ENCODE results near the gene PLEKHN1.
A peak's percentile ranks its signal among the peaks of the same experiment; 100 is the strongest.

Gene PLEKHN1

DNA sequence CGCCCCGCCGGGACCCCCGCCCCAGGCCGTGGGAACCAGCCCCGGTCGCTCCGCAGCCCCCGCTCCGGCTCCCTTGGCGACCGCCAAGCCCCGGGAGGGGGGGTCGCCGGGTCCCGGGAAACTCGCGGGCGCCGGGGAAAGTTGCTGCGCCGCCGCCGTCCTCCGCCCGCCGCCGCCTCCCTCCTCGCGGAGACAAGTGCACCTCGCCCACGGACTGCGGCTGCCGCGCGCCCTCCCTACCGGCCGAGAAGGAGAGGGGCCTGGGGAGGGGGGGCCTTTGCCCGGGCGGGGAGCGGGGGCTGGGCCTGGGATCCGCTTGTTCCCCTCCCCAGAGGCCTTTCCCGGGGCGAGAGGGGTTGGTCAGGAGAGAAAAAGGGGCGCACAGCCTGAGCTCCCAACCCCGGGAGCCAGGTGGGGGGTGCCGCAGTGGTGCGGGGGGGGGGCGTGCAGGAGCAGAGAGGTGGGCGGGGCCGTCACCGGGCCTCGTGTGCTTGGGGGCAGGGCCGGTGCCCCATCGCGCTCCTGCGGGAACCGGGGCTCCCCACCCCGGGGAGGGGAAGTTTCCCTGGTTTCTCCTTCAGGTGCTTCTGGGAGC, 54.2 kb downstream of the PLEKHN1 start:
- peak overlapping the region; percentile 77 for H3K4me3 ChIP-seq
- peak overlapping the region; percentile 99 for H3K4me2 ChIP-seq
- no peak for TF ChIP-seq Cebpa-rat (IDR thresholded peaks at IDR 0.05)
- peak overlapping the region; percentile 59; the same call in 1 of the 2 replicates for H3K27ac ChIP-seq
- H3K36me3 ChIP-seq = peaks cover 5% of the 10 kb centered on the region; the same call in 1 of the 2 replicates
- H4K20me1 ChIP-seq = peaks cover 30% of the 10 kb centered on the region
- H3K27me3 ChIP-seq = peaks cover 9% of the 10 kb centered on the region
- peak overlapping the region; percentile 75 for H3K9ac ChIP-seq
- H3K9me3 ChIP-seq = no peaks in the 10 kb centered on the region
- H3K4me1 ChIP-seq = peaks cover 65% of the 10 kb centered on the region

DNA sequence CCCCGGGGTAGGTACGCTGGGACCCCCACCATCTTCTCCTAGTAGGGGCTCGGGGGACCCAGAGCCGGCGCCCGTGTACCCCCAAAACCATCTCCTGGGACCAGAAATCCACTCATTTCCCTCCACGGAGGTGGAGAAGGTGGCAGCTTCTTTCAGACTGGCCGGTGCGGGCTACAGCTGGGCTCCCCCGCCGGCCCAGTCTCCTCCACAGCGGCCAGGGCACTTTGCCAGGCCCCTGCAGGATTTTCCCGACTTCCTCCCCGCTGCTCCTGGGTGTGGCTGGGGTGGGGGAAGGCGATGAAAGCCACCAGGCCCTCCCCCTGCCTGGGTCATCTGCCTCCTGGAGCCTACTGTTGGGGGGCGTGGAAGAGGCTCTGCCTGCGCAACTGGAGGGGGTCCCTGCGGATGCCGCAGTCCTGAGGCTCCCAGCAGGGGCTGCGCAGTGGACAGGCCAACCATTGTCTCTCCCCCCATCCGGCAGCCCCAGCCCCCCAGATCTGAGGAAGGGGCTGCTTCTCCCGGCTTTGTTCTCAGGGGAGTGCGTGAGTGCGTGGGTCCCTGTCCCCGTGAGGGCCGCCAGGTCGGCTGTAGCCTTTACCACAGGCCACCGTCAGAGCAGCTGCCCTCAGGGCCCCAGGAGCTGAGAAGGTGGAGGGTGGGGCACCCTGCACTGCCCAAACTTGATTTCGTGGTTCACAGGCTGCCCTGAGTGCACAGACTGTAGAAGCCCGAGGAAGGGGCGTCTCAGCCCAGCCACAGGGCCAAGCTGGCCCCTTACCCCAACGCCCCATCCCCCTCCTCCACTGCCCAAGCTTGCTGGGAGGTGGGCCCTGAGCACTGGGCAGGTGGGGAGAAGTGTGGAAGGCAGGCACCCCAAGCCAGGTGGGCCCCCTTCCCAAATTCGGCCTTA, 55.0 kb downstream of the PLEKHN1 start:
- H3K9me3 ChIP-seq = no peaks in the 10 kb centered on the region
- H3K27me3 ChIP-seq = peaks cover 9% of the 10 kb centered on the region
- H3K36me3 ChIP-seq = peaks cover 5% of the 10 kb centered on the region; the same call in 1 of the 2 replicates
- peaks cover 67% of the 10 kb centered on the region for H3K4me1 ChIP-seq
- H3K27ac ChIP-seq = 0 out of 2 replicates have a peak overlapping the region, but pooled peaks have one; percentile 22
- H4K20me1 ChIP-seq = peaks cover 36% of the 10 kb centered on the region
- H3K4me3 ChIP-seq = peak overlapping the region; percentile 77
- H3K4me2 ChIP-seq = peak overlapping the region; percentile 99
- no peak for TF ChIP-seq Cebpa-rat (IDR thresholded peaks at IDR 0.05)
- peak overlapping the region; percentile 67 for H3K9ac ChIP-seq

DNA sequence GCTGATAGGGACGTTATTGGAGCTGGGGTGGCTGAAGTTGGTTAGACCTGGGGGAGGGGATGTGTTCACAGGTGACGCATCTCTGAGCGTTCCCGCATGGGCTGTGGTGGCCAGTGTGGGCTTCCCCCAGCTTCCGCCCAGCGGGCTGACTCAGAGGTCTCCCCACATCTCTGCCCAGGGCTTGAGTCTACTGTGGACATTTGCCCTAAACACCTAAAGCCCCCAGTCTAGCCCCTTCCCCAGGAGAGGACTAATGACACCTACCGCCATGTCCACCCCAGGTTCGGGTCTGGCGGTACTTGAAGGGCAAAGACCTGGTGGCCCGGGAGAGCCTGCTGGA, 55.6 kb downstream of the PLEKHN1 start:
- peak overlapping the region; percentile 99 for H3K4me2 ChIP-seq
- no peaks in the 10 kb centered on the region for H3K9me3 ChIP-seq
- no peak for TF ChIP-seq Cebpa-rat (IDR thresholded peaks at IDR 0.05)
- peaks cover 67% of the 10 kb centered on the region for H3K4me1 ChIP-seq
- H3K4me3 ChIP-seq = peak overlapping the region; percentile 77
- H4K20me1 ChIP-seq = peaks cover 42% of the 10 kb centered on the region
- H3K36me3 ChIP-seq = peaks cover 5% of the 10 kb centered on the region; the same call in 1 of the 2 replicates
- no peak overlapping the region for H3K27ac ChIP-seq
- peaks cover 9% of the 10 kb centered on the region for H3K27me3 ChIP-seq
- H3K9ac ChIP-seq = no peak overlapping the region

DNA sequence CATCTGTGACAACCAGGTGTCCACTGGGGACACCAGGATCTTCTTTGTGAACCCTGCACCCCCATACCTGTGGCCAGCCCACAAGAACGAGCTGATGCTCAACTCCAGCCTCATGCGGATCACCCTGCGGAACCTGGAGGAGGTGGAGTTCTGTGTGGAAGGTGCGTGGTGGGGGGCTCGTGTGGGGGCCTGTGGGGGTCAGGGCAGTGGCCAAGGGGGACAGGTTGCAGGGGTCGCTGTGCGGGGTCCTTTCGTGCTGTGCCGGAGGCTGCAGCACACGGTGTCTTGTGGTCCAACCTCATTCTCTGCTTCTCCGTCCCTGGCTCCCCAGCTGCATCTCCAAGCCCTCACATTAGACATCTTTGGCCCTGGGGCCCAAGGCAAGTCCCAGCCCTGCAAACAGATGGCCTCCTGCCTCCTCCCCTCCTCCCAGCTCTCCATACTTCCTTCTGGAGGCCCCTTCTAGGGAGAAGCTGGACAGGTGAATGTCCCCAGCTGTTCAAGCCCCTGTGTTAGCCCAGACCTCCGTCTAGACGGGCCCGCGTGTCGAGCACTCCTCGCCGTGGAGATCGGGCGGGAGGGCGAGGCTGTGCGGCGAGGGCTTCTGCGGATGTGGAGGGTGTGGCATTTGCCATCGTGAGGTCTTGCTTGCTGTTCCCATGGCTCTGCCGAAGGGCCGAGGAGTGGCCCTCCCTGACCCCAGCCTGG, 56.2 kb downstream of the PLEKHN1 start:
- peak overlapping the region; percentile 99 for H3K4me2 ChIP-seq

DNA sequence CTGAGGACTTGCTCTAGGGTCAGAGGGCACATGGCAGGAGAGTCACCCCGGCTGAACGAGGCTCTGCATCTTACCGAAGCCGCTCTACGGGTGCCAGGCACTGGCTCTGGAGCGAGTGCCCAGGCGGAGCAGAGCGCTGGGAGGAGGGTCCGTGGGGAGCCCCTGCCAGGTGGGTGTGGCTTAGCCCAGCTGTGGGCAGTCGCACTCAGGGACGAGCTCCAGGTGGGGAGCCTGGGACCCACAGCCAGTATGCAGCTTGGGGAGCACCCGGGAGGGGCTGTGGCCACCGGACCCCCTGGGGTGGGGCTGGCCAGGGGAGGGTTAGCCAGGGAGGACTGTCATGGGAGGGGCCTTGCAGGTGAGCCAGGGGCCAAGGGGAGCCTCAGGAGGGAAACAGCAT, 57.4 kb downstream of the PLEKHN1 start:
- Histone ChIP-seq H3K4me1 (peaks cover 82% of the 10 kb centered on the region), H3K4me3 (peak overlapping the region; percentile 77), H3K4me2 (peak overlapping the region; percentile 99), H3K36me3 (peaks cover 5% of the 10 kb centered on the region; the same call in 1 of the 2 replicates), H3K27me3 (peaks cover 9% of the 10 kb centered on the region), H3K27ac (0 out of 2 replicates have a peak overlapping the region, but pooled peaks have one; percentile 58), H4K20me1 (peaks cover 52% of the 10 kb centered on the region), H3K9me3 (no peaks in the 10 kb centered on the region), H3K9ac (no peak overlapping the region)
- no peak for TF ChIP-seq Cebpa-rat (IDR thresholded peaks at IDR 0.05)

More for the DNA sequence above, 56.2 kb downstream of the PLEKHN1 start:
- Histone ChIP-seq H3K4me3 (peak overlapping the region; percentile 77), H3K9me3 (no peaks in the 10 kb centered on the region), H4K20me1 (peaks cover 48% of the 10 kb centered on the region), H3K9ac (peak overlapping the region; percentile 55; the same call in 1 of the 2 replicates), H3K4me1 (peaks cover 72% of the 10 kb centered on the region), H3K36me3 (peaks cover 5% of the 10 kb centered on the region; the same call in 1 of the 2 replicates), H3K27ac (peak overlapping the region; percentile 58; the same call in 1 of the 2 replicates), H3K27me3 (peaks cover 9% of the 10 kb centered on the region)
- TF ChIP-seq Cebpa-rat (IDR thresholded peaks at IDR 0.05) = no peak

DNA sequence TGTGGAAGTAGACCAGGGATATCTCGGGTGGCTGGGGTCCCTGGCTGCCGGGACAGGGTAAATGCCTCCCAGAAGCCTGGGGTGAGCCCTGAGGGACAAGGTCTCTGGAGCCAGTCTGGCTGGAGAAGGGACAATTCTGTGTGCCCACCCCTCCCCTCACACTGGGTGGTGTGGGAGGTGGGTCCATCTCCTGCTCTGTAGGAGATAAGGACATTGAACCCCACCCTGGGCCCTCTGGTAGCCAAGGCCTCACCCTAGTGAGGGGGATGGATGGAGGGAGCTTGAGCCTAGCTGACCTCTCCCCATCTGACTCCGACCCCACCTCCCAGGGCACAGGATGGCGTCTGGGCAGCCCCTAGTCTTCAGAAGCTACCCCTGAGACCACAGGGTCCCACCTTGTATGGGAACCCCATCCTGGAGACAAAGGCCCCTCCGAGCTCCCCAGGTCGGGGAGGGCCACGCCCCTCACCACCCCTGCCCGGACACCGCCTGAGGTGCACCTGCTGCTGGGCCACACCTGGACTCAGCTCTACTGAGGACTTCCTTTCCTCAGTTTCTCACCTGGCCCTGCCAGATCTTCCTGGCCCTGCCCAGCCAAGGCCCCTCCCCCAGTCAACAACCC, 58.0 kb downstream of the PLEKHN1 start:
- H3K9ac ChIP-seq = no peak overlapping the region
- H3K4me2 ChIP-seq = peak overlapping the region; percentile 99
- H4K20me1 ChIP-seq = peaks cover 52% of the 10 kb centered on the region
- no peaks in the 10 kb centered on the region for H3K9me3 ChIP-seq
- H3K27ac ChIP-seq = no peak overlapping the region
- H3K4me3 ChIP-seq = no peak overlapping the region
- H3K4me1 ChIP-seq = peaks cover 77% of the 10 kb centered on the region
- H3K36me3 ChIP-seq = peaks cover 5% of the 10 kb centered on the region; the same call in 1 of the 2 replicates
- H3K27me3 ChIP-seq = peaks cover 9% of the 10 kb centered on the region
- TF ChIP-seq Cebpa-rat (IDR thresholded peaks at IDR 0.05) = no peak

DNA sequence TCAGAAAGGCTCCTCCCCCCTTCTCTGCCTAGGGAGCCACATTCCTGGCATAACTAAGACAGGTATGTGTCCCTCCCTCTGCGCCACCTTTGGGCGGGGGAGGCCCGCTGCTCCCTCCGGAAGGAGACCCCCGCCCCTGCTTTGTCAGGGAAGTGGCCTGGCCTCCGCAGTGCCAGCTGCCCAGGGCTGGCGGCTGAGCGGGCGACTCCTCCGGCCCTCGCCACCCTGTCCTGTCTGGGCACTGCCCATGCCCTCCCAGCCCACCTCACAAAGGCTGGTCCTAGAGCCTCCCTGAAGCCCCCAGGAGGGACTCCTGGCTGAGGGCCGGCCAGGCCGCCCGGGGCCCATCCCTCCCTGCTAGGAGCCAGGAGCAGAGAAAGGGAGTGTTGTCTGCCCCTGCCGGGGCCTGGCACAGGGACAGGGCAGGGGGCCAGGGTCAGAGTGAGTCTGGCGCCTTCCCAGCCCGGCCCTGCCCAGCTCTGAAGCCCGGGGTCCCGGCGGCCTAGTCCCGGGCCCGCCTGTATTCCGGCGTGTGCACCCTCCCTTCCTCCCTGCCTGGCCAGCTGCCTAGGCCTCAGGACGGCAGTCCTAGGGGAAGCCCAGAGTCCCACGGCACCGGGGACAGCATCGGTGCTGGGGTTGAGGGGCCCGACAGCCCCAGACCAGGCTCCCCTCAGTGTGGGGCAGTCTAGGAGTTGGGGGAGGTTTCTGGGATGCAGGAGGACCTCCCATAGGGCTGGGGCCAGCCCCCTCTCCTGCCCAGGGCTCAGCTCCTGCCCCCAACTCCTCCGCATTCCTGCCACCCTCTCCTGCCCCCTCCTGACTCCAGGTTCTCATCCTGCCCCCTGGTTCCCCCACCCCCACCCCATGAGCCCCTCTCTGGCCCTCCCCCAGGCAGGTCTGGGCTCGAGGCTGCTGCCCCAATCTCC, 58.8 kb downstream of the PLEKHN1 start:
- Histone ChIP-seq H3K27ac (no peak overlapping the region), H3K4me3 (no peak overlapping the region), H3K4me2 (peak overlapping the region; percentile 99), H3K4me1 (peaks cover 77% of the 10 kb centered on the region), H4K20me1 (peaks cover 52% of the 10 kb centered on the region), H3K9me3 (no peaks in the 10 kb centered on the region), H3K9ac (no peak overlapping the region), H3K27me3 (peaks cover 9% of the 10 kb centered on the region), H3K36me3 (peaks cover 5% of the 10 kb centered on the region; the same call in 1 of the 2 replicates)
- no peak for TF ChIP-seq Cebpa-rat (IDR thresholded peaks at IDR 0.05)

Measured in BLaER1 (cell line).